GM21619 (cell line): ENCODE results near the gene ERFL.

Experiments used
- ATAC-seq: cut with Tn5 transposase; IDR thresholded peaks from one replicate; pipeline ENCODE4 v1.9.1; 2021; ENCODE audit not compliant: unreplicated experiment

ERFL gene

DNA sequence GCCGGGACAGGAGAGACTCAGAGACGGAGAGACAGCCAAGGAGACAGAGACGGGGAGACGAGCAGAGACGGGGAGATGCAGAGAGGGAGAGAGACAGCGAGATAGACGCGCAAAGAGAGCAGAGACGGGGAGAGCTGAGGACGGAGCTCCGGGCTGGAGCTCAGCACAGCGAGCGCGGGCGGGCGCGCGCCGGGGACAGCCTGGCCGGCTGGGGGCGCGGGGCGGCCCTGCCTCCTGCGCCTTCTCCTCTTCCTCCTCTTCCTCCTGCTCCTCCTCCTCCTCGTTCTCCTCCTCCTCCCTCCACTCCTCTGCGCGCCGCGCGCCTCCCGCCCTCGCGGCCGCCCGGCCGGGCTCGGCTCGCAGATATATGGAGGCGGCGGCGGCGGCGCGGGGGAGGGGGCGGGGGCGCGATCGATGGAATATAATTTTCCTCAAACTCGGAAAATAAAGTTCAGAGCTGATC is at the start of gene ERFL:
Gene ERFL (minus strand): TSS at position 229 of the 463 bp plus-strand sequence. CDS start 15,530 bp downstream, outside the sequence.
- no peak for ATAC-seq

DNA sequence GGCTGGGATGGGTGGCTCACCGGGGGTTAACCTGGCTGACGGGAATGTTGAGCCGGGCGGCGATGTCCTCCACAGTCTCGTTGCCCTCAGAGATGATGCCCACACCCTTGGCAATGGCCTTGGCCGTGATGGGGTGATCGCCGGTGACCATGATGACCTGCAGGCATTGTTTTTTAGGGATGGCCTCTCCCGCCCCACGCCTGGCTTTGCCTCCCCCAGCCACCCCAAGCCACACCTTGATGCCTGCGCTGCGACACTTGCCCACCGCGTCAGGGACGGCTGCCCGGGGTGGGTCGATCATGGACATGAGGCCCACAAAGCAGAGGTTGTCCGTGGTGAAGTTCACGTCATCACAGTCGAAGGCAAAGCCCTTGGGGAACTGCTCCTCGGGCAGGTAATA is 49.7 kb upstream of the ERFL start:
- no peak for ATAC-seq

DNA sequence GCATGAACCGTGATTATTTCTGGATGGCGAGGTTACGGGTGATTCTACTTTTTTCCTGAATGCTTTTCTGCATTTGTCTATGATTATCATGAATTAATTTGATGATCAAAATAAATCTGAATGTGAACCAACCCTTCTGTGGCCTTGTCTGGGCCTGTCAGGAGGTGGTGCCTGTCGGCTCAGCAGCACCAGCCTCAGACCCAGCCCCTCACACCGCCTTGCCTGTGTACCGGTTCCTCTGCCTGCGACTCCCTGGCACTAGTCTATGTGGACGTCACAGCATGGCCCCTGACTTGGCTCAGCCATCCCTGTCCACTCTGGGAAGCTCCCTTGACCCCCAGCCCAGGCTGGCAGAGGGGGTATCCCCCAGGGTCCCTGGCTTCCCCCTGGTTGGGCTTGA is 46.4 kb upstream of the ERFL start:
- ATAC-seq, result no peak

DNA sequence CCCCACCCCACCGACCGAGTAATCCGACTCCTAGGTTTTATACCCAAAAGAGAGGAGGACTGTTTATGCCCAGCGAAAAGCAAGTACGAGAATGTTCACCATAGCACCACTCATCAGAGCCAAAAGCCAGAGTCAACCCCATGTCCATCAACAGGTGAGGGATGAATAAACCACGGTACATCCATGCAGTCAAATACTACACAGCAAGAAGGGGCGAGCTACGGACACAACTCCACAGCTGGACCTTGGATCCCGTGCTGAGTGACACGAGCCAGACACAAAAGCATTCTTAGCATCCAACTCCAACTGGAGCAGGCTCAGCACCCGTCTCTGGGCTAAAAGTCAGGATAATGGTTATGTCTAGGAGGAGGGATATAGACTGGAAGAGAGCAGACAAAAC is 43.1 kb upstream of the ERFL start:
- no peak for ATAC-seq

DNA sequence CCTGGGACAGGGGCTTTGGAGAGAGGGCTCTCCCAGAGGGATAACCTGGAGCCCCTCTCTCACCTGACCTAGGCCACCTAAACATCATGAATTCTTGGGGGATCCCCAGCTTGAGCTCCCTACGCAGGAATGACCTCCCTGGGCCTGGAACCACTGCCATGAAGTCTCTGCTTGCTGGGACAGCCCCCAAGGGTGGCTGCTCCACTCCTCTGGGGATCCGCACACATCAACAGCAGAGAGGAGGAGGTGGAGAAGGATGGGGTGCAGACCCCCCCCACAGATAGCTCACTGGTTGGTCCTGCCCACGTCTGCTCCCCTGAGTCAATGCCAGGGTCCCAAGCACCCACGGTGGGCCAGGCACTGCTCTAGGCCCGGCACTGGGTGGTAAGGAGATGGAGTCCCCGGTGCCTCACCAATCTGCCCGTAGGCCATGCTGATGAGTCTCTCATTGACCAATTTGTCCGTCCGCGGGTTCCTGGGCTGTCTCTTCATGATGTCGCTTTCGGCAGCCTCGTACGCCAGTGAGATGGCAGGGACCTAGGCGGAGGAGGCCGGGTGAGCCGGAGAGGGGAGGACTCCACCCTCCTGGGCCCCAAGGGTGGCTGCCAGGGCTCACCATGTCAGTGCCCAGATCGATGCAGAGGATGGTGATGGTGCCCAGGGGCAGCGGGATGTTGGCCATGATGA is 41.7 kb upstream of the ERFL start:
- ATAC-seq, result no peak

DNA sequence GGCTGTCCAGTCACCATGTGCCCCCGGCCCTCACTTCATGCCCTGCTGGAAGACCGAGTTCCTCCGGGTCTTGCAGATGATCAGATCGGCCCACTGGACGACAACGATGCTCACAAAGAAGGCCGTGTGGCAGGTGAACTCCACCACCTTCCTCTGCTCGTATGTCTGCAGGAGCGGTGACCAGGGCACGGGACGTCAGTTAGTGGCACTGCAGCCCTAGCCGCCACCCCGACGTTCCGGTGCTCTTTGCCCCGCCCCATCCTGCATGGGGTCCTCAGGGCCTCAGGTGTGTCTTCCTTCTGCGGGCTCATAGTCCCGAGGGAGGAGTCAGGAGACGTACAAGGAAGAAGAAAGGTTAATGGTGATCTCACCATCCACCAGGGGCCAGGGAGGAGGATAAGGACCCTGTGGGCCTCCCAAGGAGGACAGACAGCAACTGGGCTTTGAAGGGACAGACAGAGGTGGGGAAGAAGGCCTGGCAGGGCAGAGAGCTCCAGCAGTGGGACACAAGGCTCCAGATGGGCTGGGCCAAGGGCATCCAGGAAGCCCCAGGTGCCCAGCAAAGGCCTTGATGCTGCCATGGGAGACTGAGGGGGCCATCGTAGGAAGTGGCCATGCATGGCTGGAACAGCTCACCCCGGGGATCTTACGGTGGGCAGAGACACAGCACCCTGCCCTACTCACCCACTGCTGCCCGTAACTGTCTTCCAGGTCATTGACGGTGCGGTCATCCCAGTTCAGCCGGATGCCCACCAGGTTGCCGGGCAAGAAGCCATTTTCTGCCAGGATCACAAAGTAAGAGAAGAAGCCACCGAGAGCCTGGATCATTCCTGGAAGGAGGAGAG is 40.7 kb upstream of the ERFL start:
- ATAC-seq, result no peak

DNA sequence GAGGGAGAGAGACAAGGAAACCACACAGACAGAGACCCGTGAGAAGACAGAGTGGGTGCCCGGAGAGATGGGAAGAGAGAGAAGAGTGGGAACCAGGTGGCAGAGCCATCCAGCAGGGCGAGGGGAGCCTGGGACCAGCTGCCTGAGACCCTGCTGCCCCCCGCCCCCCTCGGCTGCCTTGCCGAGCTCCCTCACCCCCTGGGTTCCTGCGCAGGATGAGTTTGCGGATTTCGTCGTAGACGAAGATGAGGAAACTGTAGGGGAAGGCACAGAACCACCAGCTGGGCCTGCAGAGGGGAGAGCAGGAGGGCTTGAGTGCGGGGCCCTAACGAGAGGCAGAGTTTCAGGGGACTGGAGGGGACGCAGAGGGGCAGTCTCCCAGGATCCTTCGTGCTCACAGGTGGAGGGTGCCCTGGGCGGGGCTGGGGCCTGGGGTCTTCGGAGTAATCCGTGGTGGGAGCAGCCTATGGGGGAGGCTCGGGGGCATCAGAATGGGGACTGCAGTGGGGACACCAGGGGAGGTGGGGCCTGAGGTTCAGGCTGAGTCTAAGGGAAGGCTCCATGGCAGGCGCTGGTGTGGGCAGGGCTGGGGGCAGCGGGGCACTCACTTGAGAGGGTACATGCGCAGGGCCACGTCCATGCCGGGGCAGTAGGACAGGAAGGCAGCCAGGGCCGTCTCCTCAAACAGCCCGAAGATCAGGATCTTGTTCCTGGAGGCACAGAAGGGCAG is 39.0 kb upstream of the ERFL start:
- ATAC-seq, result no peak

DNA sequence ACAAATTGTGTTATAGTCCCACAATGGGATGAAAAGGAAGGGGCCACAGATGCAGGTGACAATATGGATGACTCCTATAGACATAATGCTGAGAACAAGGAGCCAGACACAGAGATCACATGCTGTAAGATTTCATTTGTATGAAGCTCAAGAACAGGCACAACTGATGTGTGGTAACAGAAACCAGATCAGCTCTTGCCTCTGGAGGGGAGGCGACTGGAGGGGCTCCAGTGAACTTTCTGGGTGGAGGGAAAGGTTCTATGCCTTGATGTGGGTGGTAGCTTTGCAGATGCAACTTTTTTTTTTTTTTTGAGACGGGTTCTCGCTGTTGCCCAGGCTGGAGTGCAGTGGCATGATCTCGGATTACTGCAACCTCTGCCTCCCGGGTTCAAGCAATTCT is 36.9 kb upstream of the ERFL start:
- no peak for ATAC-seq

DNA sequence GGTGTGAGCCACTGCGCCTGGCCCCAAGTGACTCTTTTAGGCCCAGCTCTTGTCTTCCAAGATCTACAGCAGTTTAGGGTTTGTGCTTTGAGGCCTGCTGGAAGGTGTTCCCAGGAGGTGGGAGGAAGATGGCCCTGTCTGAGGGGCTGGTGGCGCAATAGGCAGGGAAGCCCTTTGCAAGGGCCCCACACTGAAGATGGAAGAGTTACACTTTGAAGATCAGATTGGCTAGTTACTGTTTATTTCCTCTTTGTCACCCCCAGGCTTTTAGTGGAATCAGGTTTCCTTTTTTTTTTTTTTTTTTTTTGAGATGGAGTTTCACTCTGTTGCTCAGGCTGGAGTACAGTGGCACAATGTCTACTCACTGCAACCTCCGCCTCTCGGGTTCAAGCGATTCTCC is 32.7 kb upstream of the ERFL start:
- ATAC-seq, result no peak

DNA sequence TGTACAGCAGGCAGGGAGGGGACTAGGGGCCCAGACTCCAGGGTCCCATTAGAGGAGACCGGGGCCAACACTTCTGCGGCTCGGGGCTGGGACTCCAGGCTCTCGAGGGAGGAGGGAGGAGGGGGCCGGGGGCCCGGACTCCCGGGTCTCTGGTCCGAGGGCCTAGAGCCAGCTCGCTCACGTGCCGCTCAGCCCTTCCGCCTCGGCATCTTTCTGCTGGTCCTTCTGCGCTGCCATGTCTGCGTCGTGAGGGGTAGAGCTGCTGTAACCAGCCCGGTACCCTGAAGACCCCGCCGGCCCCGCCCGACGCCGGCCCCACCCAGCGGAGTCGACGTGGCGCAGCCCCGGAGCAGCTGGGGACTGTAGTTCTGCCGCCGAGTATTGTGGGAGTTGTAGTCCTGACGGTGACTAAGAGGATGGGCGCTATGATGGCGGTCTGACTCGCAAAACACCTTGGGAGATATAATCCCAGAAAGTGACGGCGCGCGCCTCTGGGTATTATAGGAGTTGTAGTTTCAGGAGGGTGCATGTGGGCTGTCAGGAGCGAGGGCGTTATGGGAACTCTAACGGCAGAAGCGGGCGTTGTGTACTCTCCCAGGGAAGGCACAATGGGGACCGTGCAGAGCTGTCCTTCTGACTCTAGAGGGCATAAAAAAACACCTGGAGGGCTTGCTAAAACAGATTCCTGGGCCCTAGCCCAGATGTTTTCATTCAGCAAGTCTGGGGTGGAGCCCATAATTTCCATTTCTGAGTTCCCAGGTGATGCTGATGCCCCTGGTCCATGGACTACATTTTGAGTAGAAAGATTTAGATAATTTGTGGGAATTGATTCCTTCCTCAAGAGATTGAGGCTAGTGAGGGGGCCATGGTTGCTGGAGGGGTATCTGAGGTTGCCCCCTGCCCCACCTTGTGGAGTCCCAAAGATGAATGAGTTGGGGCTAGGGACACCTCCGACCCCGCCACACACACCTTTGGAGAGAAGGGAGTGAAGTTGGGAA is 31.1 kb upstream of the ERFL start, which contains the start of gene RABAC1:
Gene RABAC1 (minus strand): TSS at position 266 of the 998 bp plus-strand sequence. CDS start 29 bp downstream, at position 237.
- ATAC-seq, result peak; percentile 81

DNA sequence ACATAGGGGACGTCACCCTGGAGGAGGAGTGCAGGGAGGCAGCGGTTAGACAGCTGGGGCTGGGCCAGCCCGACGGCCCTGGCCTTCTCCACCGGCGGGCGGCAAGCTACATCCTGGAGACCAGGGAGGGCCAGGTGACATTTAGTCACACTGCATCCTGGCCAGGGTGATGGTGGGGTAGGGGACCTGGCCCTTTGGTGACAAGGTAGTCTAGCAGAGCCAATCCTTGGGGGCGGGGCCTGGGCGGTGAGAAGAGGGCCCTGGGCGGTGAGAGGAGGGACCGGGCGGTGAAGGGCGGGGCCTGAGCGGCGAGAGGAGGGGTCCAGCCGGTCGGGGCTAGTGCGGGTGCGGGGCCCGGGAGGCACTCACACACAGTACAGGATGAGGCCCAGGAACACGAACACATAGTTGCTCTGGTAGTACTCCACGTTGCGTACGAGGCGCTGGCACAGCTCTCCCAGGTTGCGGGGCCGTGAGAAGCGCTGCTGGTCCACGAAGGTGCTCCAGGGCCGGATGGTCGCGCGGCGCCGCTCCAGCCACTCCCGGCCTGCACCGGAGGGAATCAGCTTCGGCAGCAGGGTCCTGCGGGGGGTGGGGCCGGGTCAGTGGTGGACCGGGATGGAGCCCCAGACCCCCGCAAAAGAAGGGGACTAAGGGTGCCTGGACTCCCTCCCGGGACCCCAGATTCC is 30.3 kb upstream of the ERFL start:
- peak; percentile 48 for ATAC-seq

DNA sequence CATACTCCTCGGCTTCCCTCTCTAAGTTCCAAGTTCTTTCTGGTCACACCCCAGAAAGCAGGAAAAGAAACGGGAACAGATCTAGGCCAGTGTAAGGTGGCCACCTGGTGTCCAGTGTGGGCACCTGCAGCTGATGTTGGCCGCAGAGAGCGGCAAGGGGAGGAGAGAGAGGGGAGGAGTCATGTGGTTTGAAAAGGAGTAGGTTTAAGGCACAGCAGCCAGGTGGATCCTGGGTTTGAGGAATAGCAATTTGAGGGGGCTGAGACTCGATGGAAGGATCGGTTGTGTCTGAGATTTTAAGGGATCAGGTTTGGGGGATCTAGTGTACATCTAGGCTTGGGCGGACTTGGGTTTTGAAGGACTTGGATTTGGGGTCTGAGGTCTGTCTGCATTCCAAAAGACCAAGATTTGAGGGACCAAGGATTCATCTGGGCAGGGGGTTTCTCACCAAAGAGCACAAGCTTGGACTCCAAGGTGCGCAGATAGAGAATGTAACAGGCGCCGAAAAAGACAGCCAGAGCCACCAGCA is 29.7 kb upstream of the ERFL start:
- ATAC-seq, result no peak

DNA sequence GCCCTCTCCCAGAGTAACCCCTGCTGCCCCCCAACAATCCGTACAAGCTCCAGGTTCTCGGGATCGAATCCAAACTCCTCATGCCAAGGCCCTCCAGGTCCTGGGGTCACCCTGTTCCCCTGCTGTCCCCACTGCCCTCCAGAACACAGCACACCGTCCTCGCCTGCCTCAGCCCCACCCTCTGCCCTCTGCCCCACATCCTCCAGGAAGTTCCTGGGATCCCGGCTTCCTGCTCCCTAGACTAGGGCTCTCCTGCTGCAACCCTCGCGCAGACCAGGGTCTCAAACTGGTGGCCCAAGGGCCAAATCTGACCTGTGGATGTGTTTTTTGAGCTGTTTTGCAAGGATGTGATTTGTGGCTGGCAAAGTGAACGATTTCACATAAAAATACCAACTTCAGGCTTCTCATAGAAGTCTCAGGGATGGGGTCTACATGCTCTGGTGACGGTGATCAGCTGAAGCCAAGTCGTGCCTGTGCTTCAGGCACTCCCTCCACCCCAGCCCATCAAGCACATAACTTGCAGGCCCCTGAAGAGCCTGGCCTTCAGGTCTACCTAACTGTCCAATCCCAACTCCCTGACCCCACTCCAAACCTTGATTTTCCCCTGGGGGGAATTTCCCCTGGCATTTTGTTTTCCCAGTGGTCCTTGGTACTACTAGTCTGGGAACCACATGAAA is 29.1 kb upstream of the ERFL start:
- ATAC-seq, result no peak

DNA sequence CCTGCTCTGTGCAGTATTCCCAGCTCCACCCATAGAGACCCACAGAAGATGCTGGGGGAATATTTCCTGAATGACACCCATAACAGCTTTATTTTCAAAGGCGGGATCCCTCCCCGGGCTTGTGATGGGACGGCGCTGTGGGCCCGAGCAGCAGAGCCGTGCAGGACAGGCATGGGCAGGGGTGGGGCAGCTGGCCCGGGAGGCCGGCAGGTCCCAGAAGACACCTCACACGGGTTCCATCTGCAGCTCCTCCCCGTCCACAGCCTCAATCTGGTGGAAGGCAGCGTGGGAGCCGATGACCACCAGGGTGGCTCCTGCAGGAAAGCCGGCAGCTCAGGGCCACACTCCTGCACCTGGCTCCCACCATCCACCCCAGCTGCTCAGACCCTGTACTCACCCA is 28.4 kb upstream of the ERFL start:
- no peak for ATAC-seq

DNA sequence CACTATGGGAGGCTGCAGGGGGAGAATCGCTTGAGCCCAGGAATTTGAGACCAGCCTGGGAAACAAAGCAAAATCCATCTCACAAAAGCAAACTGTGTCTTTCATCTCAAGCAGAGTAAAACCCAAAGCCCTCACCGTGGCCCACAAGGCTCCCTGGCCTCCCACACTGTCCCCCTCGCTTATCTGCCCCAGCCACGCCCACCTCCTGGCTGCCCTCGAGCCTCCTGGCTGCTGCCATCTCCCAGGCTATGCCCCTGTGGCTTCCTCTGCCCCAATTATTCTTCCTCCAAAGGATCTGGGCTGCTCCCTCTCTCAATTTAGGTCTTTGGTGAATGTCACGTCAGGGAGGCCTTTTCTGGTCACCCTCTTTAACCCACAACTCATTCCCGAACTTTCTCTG is 27.3 kb upstream of the ERFL start:
- no peak for ATAC-seq

DNA sequence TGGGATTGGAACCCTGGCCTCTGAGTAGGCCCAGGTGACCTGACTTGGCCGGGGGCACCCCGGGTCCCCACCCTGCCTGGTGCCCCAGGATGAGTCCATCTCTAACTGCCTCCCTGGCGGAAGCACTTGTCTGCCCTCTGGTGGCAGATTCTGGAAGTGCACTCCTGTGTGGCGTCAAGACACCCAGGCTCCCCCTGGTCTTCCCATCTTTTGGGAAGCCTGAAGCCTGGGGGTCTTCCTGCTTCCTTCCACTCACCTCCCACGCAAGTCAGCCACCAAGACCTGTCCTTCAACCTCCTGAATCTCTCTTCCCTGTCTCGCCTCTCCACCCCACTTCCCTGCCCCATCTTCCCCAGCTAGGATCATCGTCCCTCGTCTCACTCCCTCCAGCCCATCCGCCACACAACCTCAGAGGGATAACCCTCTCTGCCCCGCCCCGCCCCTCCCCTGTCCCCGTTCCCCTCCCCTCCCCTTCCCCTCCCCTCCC is 23.5 kb upstream of the ERFL start:
- no peak for ATAC-seq

DNA sequence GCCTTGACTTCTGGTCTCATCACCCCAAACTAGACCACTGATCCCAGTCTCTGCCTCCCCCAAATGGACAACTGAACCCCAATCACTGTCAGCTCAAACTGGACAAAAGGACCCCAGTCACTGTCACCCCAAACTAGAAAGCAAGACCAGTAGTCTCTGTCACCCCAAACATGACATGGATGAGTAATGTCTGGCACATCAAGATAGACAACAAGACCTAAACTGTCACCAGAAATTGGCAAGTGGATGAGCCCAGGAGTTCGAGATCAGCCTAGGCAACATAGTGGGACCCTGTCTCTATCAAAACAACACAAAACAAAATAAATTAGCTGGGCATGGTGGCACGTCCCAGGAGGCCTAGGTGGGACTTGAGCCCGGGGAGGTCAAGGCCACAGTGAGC is 18.8 kb upstream of the ERFL start:
- no peak for ATAC-seq

DNA sequence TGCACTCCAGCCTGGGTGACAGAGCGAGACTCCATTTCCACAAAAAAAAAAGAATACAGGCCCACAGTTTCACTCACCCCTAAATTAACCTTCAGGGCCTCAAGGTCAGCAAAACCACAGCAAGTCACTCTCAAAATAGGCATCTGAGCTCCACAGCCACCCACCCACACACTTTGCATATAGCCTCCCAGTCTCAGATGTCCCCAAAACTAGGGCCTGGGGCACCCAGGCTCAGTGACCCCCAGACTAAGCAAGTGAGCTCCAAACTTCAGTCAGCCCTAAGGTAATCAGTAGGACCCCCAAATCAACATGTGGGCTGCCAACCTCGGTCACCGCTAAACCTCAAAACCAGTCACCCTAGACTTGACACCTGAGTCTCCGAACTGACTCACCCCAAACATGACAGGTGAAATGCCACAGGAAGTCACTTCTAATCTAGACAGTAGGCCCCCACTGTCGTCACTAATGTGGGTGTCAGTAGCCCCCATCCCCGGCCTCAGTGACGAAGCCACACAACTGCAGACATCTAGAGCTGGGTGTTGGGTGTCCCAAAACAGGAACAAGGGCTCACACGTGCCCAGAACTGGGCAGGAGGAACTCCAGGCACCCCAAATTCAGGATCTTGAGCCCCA is 17.0 kb upstream of the ERFL start:
- peak; percentile 71 for ATAC-seq
